Right atrium auricular region (tissue), 2 donors: ENCODE measurements around the gene FFAR3. TPM values are rescaled to one million over a fixed set of nuclear protein-coding genes. Genes with fewer than 3 reads are reported as not detected.

Experiments used
- DNase-seq: peaks from one replicate; pipeline ENCODE4 v3.0.0-alpha.2; 2019; ENCODE audit warnings: low spot score
- H3K27ac ChIP-seq, 2 donors: fragments of 200-600 bp; sonication (generic); 1 replicate in 1 of 2; 2 replicates in 1 of 2; pipeline ENCODE4 v1.5.1; 2016 to 2019
- H3K27me3 ChIP-seq, 2 donors: fragments of 200-600 bp; sonication (generic); one replicate each; pipeline versions ENCODE4 v1.5.1 to v1.6.0; 2017 to 2019
- H3K36me3 ChIP-seq: fragments of 200-600 bp; sonication (generic); one replicate; pipeline ENCODE4 v1.5.1; 2016
- H3K4me1 ChIP-seq, 2 donors: fragments of 200-600 bp; sonication (generic); one replicate each; pipeline versions ENCODE4 v1.5.1 to v1.6.0; 2017 to 2019
- H3K4me3 ChIP-seq, 2 donors: fragments of 200-600 bp; sonication (generic); 1 replicate in 1 of 2; 2 replicates in 1 of 2; pipeline ENCODE4 v1.5.1; 2017 to 2019; ENCODE audit warnings: mild to moderate bottlenecking in 1 of 2, moderate library complexity in 1 of 2
- H3K9me3 ChIP-seq, 2 donors: fragments of 200-600 bp; sonication (generic); one replicate each; pipeline ENCODE4 v1.5.1; 2019
- CTCF ChIP-seq, 2 donors: fragments of 200-600 bp; sonication (generic); IDR thresholded peaks; one replicate each; pipeline ENCODE4 v1.5.1; 2019; ENCODE audit warnings: antibody characterized with exemption in 2 of 2
- microRNA-seq, 2 donors: library from miRNA; unstranded; fragments of <30 nt; microRNA quantifications; one replicate each; pipeline ENCODE4, GENCODE V29; 2016 to 2017; ENCODE audit warnings: borderline number of aligned reads in 2 of 2, borderline replicate concordance in 1 of 2
- total RNA-seq, 2 donors: library from RNA; depleted of rRNA; stranded (reverse); fragments of >200 nt; gene quantifications; one replicate each; pipeline ENCODE4 v1.1.0, GENCODE V29; 2016

Gene FFAR3
- total RNA-seq, 2 donors from 2014 or later = not detected

GRCh38 chr19:35409191-35409590, 50.9 kb downstream of the FFAR3 start:
- H3K4me1 ChIP-seq = no peaks in the 10 kb centered on the region
- no peaks in the 10 kb centered on the region for H3K9me3 ChIP-seq
- no peak overlapping the region for H3K27ac ChIP-seq
- H3K27me3 ChIP-seq = no peaks in the 10 kb centered on the region
- no peaks in the 10 kb centered on the region for H3K36me3 ChIP-seq
- H3K4me3 ChIP-seq = no peak overlapping the region
- TF ChIP-seq CTCF (IDR thresholded peaks at IDR 0.05) = no peak
- no peak for DNase-seq

Small RNA genes within 50 kb of the gene (microRNA-seq; reads per million reads assigned to microRNA genes)
- gene MIR5196 = 0 reads per million in 2 donors

Other genes starting within 250 kb of the FFAR3 start
- gene FXYD3, start 242.6 kb upstream of the FFAR3 start, total RNA-seq = 1 to 10 TPM in 1 of 2 donors, under 1 TPM in 1; 0.98 to 1.6 TPM
- 10 to 100 TPM; 10.9 to 42.5 TPM for gene LGI4, start 223.4 kb upstream of the FFAR3 start, total RNA-seq
- gene FXYD1, start 219.6 kb upstream of the FFAR3 start, total RNA-seq = 100 to 1,000 TPM; 166 to 175 TPM
- gene FXYD7, start 215.2 kb upstream of the FFAR3 start, total RNA-seq = not detected
- 10 to 100 TPM; 31.3 to 77.7 TPM for gene FXYD5, start 203.7 kb upstream of the FFAR3 start, total RNA-seq
- not detected for gene FAM187B, start 129.7 kb upstream of the FFAR3 start, total RNA-seq
- gene LSR, start 109.5 kb upstream of the FFAR3 start, total RNA-seq = 10 to 100 TPM in 1 of 2 donors, 1 to 10 TPM in 1; 7.6 to 20.1 TPM
- 100 to 1,000 TPM; 130 to 180 TPM for gene USF2, start 89.5 kb upstream of the FFAR3 start, total RNA-seq
- 100 to 1,000 TPM in 1 of 2 donors, not detected in 1; 146 TPM for gene HAMP, start 75.9 kb upstream of the FFAR3 start, total RNA-seq
- not detected for gene MAG, start 66.3 kb upstream of the FFAR3 start, total RNA-seq
- gene CD22, start 29.3 kb upstream of the FFAR3 start, total RNA-seq = 1 to 10 TPM in 1 of 2 donors, not detected in 1; 1.4 TPM
- gene FFAR1, start 10.6 kb upstream of the FFAR3 start, total RNA-seq = not detected
- gene GPR42, start 12.6 kb downstream of the FFAR3 start, total RNA-seq = not detected
- gene FFAR2, start 89.8 kb downstream of the FFAR3 start, total RNA-seq = under 1 TPM in 1 of 2 donors, not detected in 1; 0.20 TPM
- gene KRTDAP, start 132.0 kb downstream of the FFAR3 start, total RNA-seq = not detected
- gene DMKN, start 155.2 kb downstream of the FFAR3 start, total RNA-seq = 10 to 100 TPM in 1 of 2 donors, 1 to 10 TPM in 1; 6.9 to 52.4 TPM
- not detected for gene SBSN, start 169.9 kb downstream of the FFAR3 start, total RNA-seq
- gene GAPDHS, start 175.0 kb downstream of the FFAR3 start, total RNA-seq = not detected
- gene TMEM147, start 187.2 kb downstream of the FFAR3 start, total RNA-seq = 100 to 1,000 TPM in 1 of 2 donors, 10 to 100 TPM in 1; 93.3 to 106 TPM
- gene ATP4A, start 205.2 kb downstream of the FFAR3 start, total RNA-seq = not detected
- not detected for gene PMIS2, start 227.7 kb downstream of the FFAR3 start, total RNA-seq